HG02759 (cell line): ENCODE data around the gene SLC1A2.

Experiments
- ATAC-seq: cut with Tn5 transposase; IDR thresholded peaks from one replicate; pipeline ENCODE4 v1.9.1; 2021; ENCODE audit warnings: mild to moderate bottlenecking, moderate library complexity; ENCODE audit not compliant: unreplicated experiment

SLC1A2 gene

GRCh38 chr11:35248558-35249323, 170.6 kb downstream of the SLC1A2 start:
- no peak for ATAC-seq

GRCh38 chr11:35247863-35248262, 171.5 kb downstream of the SLC1A2 start:
- ATAC-seq = no peak

GRCh38 chr11:35247428-35247827, 171.9 kb downstream of the SLC1A2 start:
- no peak for ATAC-seq

GRCh38 chr11:35246745-35247144, 172.6 kb downstream of the SLC1A2 start:
- no peak for ATAC-seq

- no peak for ATAC-seq
Measured at GRCh38 chr11:35245786-35246185, 173.6 kb downstream of the SLC1A2 start.

GRCh38 chr11:35245056-35245455, 174.3 kb downstream of the SLC1A2 start:
- no peak for ATAC-seq

- no peak for ATAC-seq
Measured at GRCh38 chr11:35243774-35244173, 175.6 kb downstream of the SLC1A2 start.

- no peak for ATAC-seq
Measured at GRCh38 chr11:35242412-35243242, 176.7 kb downstream of the SLC1A2 start.

GRCh38 chr11:35241531-35241930, 177.8 kb downstream of the SLC1A2 start:
- ATAC-seq = no peak

- ATAC-seq = no peak
Measured at GRCh38 chr11:35241083-35241482, 178.3 kb downstream of the SLC1A2 start.

- ATAC-seq = no peak
Measured at GRCh38 chr11:35239471-35240075, 179.8 kb downstream of the SLC1A2 start.

- no peak for ATAC-seq
Measured at GRCh38 chr11:35238882-35239281, 180.5 kb downstream of the SLC1A2 start.

GRCh38 chr11:35237860-35238715, 181.3 kb downstream of the SLC1A2 start:
- ATAC-seq = no peak

- no peak for ATAC-seq
Measured at GRCh38 chr11:35237351-35237750, 182.0 kb downstream of the SLC1A2 start.

GRCh38 chr11:35236667-35237003, 182.7 kb downstream of the SLC1A2 start:
- ATAC-seq = no peak

- ATAC-seq = no peak
Measured at GRCh38 chr11:35235936-35236666, 183.3 kb downstream of the SLC1A2 start.

GRCh38 chr11:35235498-35235897, 183.9 kb downstream of the SLC1A2 start:
- no peak for ATAC-seq

- ATAC-seq = no peak
Measured at GRCh38 chr11:35235157-35235468, 184.2 kb downstream of the SLC1A2 start.

- no peak for ATAC-seq
Measured at GRCh38 chr11:35234460-35235156, 184.8 kb downstream of the SLC1A2 start.

- ATAC-seq = no peak
Measured at GRCh38 chr11:35233518-35233917, 185.8 kb downstream of the SLC1A2 start.
